Activated naive CD4-positive, alpha-beta T cell treated with anti-CD3 and anti-CD28 coated beads for 36 hours (primary cell): ENCODE results near the gene RTN4R. TPM values are rescaled to one million over a fixed set of nuclear protein-coding genes. Genes with fewer than 3 reads are reported as not detected.
"Not testable (repeated sequence)": the region's sequence is repeated elsewhere in the genome, so short reads cannot be mapped to it uniquely, and the experiment has no call there.

Source experiments
- CTCF ChIA-PET: fragments of 350-600 bp; sonication (Branson Sonifier 250); formaldehyde crosslinking; loops from one replicate; lab custom pipeline; 2021; ENCODE audit warnings: antibody characterized with exemption; lab: Charles Lee
- DNase-seq: peaks from one replicate; pipeline ENCODE4 v3.0.0-alpha.2; 2020
- H3K27ac Mint-ChIP-seq: one replicate; pipeline ENCODE4 v1.8.0; 2021; ENCODE audit warnings: mild to moderate bottlenecking, mixed read lengths
- H3K27me3 Mint-ChIP-seq: one replicate; pipeline ENCODE4 v1.8.0; 2021; ENCODE audit warnings: low read depth, mixed read lengths
- H3K36me3 Mint-ChIP-seq: one replicate; pipeline ENCODE4 v1.8.0; 2021; ENCODE audit warnings: low read depth, mixed read lengths
- H3K4me1 Mint-ChIP-seq: one replicate; pipeline ENCODE4 v1.8.0; 2021; ENCODE audit warnings: low read depth, mixed read lengths
- H3K4me3 Mint-ChIP-seq: one replicate; pipeline ENCODE4 v1.8.0; 2021; ENCODE audit warnings: mild to moderate bottlenecking, moderate library complexity, mixed read lengths
- H3K9me3 Mint-ChIP-seq: one replicate; pipeline ENCODE4 v1.8.0; 2021; ENCODE audit warnings: mixed read lengths
- intact Hi-C: fragments of 100-400 bp; cut with micrococcal nuclease; formaldehyde crosslinking; loops from one replicate; pipeline ENCODE4 v1.15.1; 2023
- total RNA-seq, 2 experiments: library from RNA; stranded (reverse); gene quantifications; one replicate each; pipeline ENCODE4 v1.2.3, GENCODE V29; 2021

RTN4R gene
- total RNA-seq, 2 experiments from 2014 or later, result 2.1 to 2.5 TPM

DNA sequence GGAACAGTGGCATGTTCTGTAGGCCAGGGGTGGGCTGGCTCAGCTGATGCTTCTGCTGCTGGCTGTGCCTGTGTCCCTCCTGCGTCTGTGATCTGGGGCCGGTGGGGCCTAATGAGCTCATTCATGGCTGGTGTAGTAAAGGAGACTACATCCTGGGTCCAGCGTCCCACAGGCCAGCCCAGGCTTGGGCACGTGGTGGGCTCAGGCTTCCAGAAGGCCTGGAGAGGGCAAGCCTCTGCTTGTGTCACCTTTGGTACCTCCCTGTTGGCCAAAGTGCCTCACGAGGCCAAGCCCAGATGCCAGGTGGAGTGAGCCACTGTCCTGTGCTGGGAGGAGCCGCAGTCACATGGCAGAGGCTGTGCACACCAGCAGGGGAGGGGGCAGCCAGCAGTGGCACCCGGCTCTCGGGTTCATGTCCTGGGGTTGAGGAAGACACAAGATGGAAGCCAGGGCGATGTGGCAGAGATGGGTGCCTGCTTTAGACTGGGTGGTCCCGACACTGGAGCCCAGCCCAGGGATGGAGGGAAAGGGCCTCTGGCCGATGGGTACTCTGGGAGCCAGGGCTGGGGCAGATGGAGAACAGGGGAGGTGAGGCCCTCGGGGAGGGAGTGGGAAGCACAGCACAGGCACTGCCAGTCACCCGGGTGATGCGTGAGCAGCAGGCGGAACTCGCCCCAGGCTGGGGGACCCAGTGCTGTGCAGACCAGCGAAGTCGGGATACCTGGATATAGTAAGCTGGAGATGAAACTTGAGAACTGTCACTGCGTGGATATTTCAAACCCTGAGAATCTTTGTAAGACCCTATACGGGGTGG, 43.3 kb upstream of the RTN4R start:
- H3K27me3 Mint-ChIP-seq, CTCF ChIA-PET, DNase-seq, H3K9me3 Mint-ChIP-seq, H3K4me3 Mint-ChIP-seq, intact Hi-C loops, H3K4me1 Mint-ChIP-seq, H3K36me3 Mint-ChIP-seq, H3K27ac Mint-ChIP-seq: not testable (repeated sequence)

DNA sequence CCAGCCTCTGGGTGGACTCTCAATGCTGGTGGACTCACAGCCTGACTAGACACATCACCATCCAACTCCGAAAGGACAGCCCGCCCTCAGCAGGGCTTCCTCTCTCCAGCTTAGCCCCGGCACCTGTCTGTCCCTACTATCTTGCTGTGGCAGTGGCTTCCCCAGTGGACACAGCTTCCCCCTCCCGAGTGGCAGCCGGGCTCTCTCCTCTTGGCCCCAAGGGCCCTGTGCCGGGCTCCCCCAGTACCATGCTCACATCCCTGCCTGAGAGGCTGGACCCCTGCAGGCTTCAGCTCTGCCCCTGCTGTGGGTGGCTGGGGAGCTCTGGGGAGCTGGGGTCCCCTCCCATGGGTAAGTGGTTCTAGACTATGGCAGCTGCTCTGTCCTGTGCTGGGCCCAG, 42.7 kb upstream of the RTN4R start:
- H3K4me3 Mint-ChIP-seq, H3K4me1 Mint-ChIP-seq, H3K27ac Mint-ChIP-seq, H3K36me3 Mint-ChIP-seq, H3K9me3 Mint-ChIP-seq, CTCF ChIA-PET, DNase-seq, intact Hi-C loops, H3K27me3 Mint-ChIP-seq: not testable (repeated sequence)

DNA sequence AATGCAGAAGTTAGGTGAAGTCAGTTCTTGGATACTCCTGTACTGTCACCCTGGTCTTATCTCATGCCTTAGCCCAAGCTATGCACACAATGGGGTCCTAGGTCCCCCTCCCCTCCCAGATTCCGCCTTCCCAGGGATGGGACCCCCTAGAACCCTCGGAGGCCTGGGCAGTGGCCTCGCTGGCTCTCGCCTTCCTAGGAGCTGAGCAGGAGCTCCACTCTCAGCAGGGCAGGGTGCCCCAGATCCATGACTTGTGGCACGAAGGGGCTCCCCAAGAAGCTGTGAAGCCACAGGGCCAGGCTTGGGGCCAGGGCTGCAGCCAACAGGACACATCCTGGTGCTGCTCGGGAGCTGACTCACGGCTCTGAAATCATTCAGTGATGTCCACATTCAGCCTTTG, 42.1 kb upstream of the RTN4R start:
- H3K27ac Mint-ChIP-seq, intact Hi-C loops, DNase-seq, H3K36me3 Mint-ChIP-seq, CTCF ChIA-PET, H3K4me1 Mint-ChIP-seq, H3K9me3 Mint-ChIP-seq, H3K4me3 Mint-ChIP-seq, H3K27me3 Mint-ChIP-seq: not testable (repeated sequence)

- DNase-seq, H3K27me3 Mint-ChIP-seq, H3K4me3 Mint-ChIP-seq, H3K27ac Mint-ChIP-seq, H3K9me3 Mint-ChIP-seq, H3K4me1 Mint-ChIP-seq, H3K36me3 Mint-ChIP-seq, intact Hi-C loops, CTCF ChIA-PET: not testable (repeated sequence)
Measured at GRCh38 chr22:20308806-20309650, 40.9 kb upstream of the RTN4R start.

DNA sequence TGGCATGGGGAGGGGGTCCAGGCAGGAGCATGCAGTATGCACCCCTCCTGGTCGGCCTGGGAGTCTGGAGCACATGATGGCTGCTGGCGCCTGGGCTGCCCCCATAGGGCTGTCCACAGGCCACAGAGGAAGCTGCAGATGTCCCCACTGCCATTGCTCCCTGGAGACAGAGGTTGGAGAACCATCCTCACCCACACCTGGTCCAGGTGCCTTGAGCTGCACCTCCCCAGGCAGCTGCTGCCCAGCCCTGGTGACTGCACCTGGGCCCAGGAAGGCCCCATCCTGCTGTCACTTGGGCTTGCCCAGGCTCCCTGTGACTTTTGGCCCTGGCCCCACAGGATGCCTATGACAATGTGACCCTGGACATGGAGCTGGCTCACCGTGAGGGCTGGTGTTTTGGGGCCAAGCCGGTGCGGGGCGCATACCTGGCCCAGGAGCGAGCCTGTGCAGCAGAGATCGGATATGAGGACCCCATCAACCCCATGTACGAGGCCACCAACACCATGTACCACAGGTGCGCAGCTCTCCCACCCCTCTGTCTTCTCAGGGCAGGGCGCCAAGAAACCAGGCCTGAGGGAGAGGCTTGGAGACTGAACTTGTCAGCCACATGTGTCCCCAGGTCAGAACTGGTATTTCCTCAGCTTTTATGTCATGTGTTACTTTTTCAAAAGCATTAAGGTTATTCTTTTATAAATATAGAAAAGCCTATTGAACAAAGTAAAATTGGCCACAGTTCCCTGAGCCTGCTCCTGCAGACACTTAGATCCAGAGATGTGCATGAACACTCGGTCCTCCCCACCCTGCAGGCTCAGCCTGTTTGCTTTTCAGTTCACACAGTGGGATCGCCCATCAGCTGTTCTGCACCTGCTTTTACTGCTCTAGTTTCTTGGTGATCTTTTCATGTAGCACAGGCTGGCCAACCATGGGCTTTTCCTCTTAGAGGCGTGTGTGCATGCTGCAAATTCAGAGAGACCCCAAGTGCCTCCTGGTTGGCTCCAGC, 39.6 kb upstream of the RTN4R start:
- H3K27ac Mint-ChIP-seq, H3K27me3 Mint-ChIP-seq, H3K4me1 Mint-ChIP-seq, H3K4me3 Mint-ChIP-seq, CTCF ChIA-PET, intact Hi-C loops, H3K36me3 Mint-ChIP-seq, DNase-seq, H3K9me3 Mint-ChIP-seq: not testable (repeated sequence)

GRCh38 chr22:20306646-20307447, 38.7 kb upstream of the RTN4R start:
- H3K4me3 Mint-ChIP-seq, H3K9me3 Mint-ChIP-seq, H3K27me3 Mint-ChIP-seq, DNase-seq, H3K36me3 Mint-ChIP-seq, H3K4me1 Mint-ChIP-seq, intact Hi-C loops: not testable (repeated sequence)
- CTCF ChIA-PET, result interaction anchor here (2.0 kb wide), 1 partner anchor 11 kb away, joined by 4 read pairs; no protein-coding TSS in a partner anchor
- H3K27ac Mint-ChIP-seq, result peak overlapping the region; percentile 46

DNA sequence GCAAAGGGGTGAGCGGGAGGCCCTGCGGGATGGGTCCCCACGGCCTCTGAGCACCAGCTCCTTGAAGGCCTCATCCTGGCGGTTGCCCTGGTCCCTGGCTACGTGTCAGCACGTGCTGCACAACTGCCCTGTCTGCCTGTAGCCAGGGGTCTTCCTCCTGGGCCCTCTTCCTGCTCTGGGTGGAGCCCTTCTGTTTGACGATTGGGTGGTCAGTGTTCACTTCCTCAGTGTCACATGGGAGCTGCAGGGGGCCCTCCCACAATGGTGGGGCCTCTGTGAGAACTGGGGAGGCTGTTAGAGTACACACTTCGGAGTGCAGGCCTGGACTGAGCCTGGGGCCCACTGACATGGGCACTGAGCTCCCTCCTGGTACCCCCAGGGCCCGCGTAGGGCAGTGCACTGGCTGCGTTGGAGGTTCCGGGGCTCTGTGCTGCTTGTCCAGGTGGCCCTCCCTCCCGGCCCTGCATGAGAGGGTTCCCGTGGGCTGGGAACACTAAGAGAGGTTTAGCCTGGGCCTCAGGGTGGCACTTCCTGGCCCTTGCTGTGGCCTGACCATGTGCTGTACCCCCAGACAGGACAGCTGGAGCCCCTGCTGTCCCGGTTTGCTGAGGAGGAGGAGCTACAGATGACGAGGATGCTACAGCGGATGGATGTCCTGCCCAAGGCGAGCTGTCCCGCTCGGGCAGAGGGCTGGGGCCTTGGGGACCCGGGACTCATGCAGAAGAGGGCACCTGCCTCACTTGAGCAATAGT, 38.0 kb upstream of the RTN4R start:
- CTCF ChIA-PET, result interaction anchor here (2.0 kb wide), 1 partner anchor 11 kb away, joined by 4 read pairs; no protein-coding TSS in a partner anchor
- H3K27ac Mint-ChIP-seq, result no peak overlapping the region
- no peaks in the 10 kb centered on the region for H3K4me1 Mint-ChIP-seq
- H3K36me3 Mint-ChIP-seq, result no peaks in the 10 kb centered on the region
- no peak for DNase-seq
- no peaks in the 10 kb centered on the region for H3K9me3 Mint-ChIP-seq
- no peak overlapping the region for H3K4me3 Mint-ChIP-seq
- no peaks in the 10 kb centered on the region for H3K27me3 Mint-ChIP-seq
- intact Hi-C loops, result no loop called here

GRCh38 chr22:20305230-20305893, 37.2 kb upstream of the RTN4R start:
- H3K9me3 Mint-ChIP-seq, intact Hi-C loops, H3K4me1 Mint-ChIP-seq, H3K27me3 Mint-ChIP-seq, H3K4me3 Mint-ChIP-seq, H3K27ac Mint-ChIP-seq, DNase-seq, H3K36me3 Mint-ChIP-seq: not testable (repeated sequence)
- CTCF ChIA-PET, result interaction anchor here (2.0 kb wide), 1 partner anchor 12 kb away, joined by 4 read pairs; no protein-coding TSS in a partner anchor

GRCh38 chr22:20304646-20305045, 36.5 kb upstream of the RTN4R start:
- H3K9me3 Mint-ChIP-seq, result no peaks in the 10 kb centered on the region
- H3K27me3 Mint-ChIP-seq, result peaks cover 6% of the 10 kb centered on the region
- DNase-seq, result no peak
- no peak overlapping the region for H3K27ac Mint-ChIP-seq
- CTCF ChIA-PET, result no interaction called here
- no peak overlapping the region for H3K4me3 Mint-ChIP-seq
- no peaks in the 10 kb centered on the region for H3K36me3 Mint-ChIP-seq
- peaks cover 2% of the 10 kb centered on the region for H3K4me1 Mint-ChIP-seq
- intact Hi-C loops, result no loop called here

DNA sequence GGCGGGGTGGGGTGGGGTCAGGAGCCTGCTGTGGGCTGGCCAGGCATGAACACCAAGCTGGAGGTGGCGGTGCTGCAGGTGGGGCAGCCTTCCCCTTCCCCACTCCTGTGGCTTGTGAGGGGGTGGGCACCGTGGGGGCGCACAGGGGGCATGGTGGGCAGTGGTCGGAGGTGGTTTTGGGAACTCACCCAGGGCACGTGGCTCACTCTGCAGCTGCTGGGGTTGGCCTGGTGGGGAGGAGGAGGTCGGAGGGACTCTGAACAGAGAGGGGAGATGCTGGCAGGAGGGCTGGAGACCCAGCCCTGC, 35.1 kb upstream of the RTN4R start:
- CTCF ChIA-PET, DNase-seq, H3K36me3 Mint-ChIP-seq, H3K4me3 Mint-ChIP-seq, H3K4me1 Mint-ChIP-seq, H3K27ac Mint-ChIP-seq, intact Hi-C loops, H3K9me3 Mint-ChIP-seq, H3K27me3 Mint-ChIP-seq: not testable (repeated sequence)
